GM19467 (cell line): Measurements from ENCODE around the gene MAP3K7.
A peak's percentile ranks its signal among the peaks of the same experiment; 100 is the strongest.

Experiments used
- ATAC-seq: cut with Tn5 transposase; IDR thresholded peaks from one replicate; pipeline ENCODE4 v1.9.1; 2021; ENCODE audit warnings: mild to moderate bottlenecking, moderate library complexity; ENCODE audit not compliant: unreplicated experiment

Gene MAP3K7

GRCh38 chr6:90533615-90534336, 53.1 kb downstream of the MAP3K7 start:
- no peak for ATAC-seq

- no peak for ATAC-seq
Observed at GRCh38 chr6:90530882-90531281, 56.0 kb downstream of the MAP3K7 start.

DNA sequence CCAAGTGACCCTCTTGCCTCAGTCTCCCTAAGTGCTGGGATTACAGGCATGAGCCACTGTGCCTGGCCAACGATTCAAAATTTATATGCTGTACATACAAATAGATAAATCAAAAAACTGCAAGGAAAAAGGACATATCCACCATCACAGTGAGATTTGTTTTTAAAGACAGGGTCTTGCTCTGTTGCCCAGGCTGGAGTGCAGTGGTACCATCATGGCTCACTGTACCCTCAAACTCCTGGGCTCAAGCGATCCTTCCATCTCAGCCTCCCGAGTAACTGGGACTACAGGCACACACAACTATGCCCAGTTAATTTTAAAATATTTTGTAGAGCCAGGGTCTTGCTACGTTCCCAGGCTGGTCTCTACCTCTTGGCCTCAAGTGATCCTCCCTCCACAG, 61.5 kb downstream of the MAP3K7 start:
- ATAC-seq = no peak

- ATAC-seq = no peak
Observed at GRCh38 chr6:90523779-90524310, 63.0 kb downstream of the MAP3K7 start.

- no peak for ATAC-seq
Observed at GRCh38 chr6:90521955-90522354, 64.9 kb downstream of the MAP3K7 start.

GRCh38 chr6:90516074-90516660, 70.7 kb downstream of the MAP3K7 start:
- no peak for ATAC-seq

GRCh38 chr6:90514496-90514895, 72.4 kb downstream of the MAP3K7 start:
- ATAC-seq = no peak

GRCh38 chr6:90508753-90509152, 78.1 kb downstream of the MAP3K7 start:
- ATAC-seq = no peak

- ATAC-seq = peak; percentile 57
Observed at GRCh38 chr6:90502866-90503407, 83.9 kb downstream of the MAP3K7 start.

DNA sequence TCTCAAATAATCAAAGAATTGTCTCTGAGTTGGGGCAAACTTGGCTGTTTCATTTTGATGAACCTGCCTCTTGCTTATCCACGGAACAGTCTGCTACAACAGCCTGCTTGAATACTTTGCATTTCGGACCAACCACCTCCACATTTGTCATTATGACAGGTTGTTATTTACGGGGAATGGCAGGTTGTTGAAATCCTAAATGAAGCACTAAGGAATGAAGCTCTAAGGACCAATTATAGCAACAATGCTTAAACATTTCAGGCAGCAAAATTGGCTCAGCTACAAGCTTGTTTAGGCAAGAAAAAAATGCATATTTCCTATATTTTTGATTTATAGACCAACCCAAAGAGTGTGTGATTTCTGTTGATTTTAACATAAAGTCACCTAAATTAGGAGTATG, 84.5 kb downstream of the MAP3K7 start:
- no peak for ATAC-seq

- no peak for ATAC-seq
Observed at GRCh38 chr6:90500458-90500857, 86.4 kb downstream of the MAP3K7 start.

GRCh38 chr6:90497411-90497810, 89.5 kb downstream of the MAP3K7 start:
- no peak for ATAC-seq

- no peak for ATAC-seq
Observed at GRCh38 chr6:90496258-90497016, 90.4 kb downstream of the MAP3K7 start.

DNA sequence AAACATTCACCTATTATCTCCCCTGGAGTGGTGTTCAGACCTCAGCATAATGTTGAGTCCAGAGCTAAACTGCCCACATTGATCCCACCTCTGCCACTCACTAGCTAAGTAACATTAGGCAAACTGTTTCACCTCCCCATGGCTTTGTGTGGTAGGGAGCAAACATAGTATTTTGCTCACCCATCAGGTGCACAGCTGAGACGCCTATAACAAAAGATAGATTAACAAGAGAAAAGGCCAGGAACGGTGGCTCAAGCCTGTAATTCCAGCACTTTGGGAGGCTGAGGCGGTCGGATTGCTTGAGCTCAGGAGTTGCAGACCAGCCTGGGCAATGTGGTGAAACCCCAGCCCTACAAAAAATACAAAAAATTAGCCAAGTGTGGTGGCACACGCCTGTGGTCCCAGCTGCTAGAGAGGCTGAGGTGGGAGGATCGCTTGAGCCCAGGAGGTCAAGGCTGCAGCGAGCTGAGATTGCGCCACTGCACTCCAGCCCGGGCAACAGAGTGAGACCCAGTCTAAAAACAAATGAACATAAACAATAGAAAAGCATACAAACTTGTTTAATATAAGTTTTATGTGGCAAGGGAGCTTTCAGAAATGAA, 91.6 kb downstream of the MAP3K7 start:
- ATAC-seq = no peak

DNA sequence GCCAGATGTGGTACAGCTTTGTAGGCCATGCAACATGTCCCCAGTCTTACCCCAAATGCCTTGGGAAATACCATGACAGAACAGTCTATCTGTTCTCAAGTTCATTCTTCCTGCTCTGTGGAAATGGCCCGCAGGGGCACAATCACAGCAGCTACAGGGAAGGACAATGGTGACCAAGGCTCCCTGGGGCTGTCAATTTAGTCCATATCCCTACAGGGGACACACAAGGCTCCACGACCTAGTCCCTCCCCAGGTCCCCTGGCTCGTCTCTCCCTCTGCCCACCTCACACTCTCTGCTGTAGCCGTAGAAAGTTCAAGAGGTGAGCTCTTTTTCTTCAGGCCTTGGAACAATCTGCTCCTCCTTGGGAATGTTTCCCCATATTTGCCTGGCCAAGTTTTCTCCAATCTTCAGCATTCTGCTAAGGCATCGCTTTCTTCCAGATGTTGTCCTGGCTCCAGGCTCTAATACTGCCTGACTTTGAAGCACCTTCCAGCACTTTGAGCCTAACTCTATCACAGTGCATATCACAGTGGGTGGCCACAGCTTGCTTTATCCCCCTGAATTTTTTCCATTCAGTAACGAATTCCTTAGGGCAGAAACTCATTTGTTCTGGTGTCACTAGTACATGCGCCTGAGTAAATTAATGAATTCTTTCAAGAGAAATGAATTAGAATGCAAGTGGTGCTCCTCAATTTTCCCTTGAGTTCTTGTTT, 92.6 kb downstream of the MAP3K7 start:
- no peak for ATAC-seq

GRCh38 chr6:90493332-90493731, 93.5 kb downstream of the MAP3K7 start:
- no peak for ATAC-seq

- no peak for ATAC-seq
Observed at GRCh38 chr6:90492798-90493197, 94.1 kb downstream of the MAP3K7 start.

DNA sequence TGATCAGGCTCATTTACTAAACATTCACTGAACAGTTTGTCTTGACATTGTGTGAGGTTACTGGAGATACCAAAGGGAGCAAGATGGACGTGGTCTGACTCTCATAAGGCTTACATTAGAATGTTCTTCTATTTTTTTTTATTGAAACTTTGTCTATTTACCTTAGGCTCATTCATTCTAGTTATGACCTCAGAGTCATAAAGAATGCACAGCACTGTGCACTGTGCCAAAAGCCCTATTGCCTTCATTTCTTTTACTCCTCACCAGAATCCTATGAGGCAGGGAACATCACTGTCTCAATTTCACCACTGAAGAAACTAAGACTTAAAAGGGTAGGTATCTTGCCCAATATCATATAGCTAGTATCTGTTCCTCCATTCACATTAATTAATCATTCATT, 94.5 kb downstream of the MAP3K7 start:
- ATAC-seq = no peak

DNA sequence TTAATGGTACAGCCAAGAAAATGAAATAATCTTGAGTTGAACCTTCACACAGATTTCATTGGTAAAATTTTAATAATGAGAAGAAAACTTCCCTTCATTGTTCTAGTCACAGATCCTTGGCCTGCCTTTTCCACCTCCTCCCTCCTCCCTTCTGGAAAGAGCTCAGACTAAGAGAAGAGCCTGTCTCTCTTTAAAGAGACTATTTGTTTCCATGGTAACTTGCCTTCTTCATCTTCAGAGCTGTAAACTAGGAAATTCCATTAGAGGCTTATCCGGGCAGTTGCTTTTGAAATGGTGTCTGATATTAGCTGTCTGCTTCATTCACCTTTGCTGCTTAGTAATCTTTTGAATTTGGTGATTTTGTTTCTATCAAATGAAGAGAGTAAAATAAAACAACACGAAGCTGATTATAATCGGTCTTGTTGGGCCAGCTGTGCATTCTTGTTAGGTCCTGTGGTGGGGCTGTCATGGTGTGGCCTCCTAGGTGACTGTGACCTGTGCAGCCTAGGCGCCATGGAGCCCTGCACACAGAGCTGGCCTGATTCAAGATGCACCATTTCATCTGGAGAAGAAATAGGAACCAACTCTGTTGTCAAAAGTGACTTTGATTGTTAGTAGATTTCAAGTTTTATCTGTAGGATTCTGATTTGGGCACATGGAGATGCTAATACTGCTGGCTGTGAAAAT, 96.7 kb downstream of the MAP3K7 start:
- ATAC-seq = no peak

GRCh38 chr6:90488816-90489215, 98.1 kb downstream of the MAP3K7 start:
- ATAC-seq = no peak
